Neural cell (in vitro differentiated cells): ENCODE data around the gene LPIN1. TPM values are rescaled to one million over a fixed set of nuclear protein-coding genes. Genes with fewer than 3 reads are reported as not detected.

Experiments
- H2AFZ ChIP-seq: fragments of 200-600, 300-800 bp; sonication (generic), shearing (Covaris generic); 2 replicates; pipeline ENCODE4 v1.6.0; 2014; ENCODE audit warnings: low read depth, mild to moderate bottlenecking, antibody characterized with exemption, low read length, moderate library complexity
- H3F3A ChIP-seq: fragments of 200-600 bp; shearing (Covaris generic); 2 replicates; pipeline ENCODE4 v1.6.1; 2016; ENCODE audit warnings: mild to moderate bottlenecking, moderate library complexity, mixed read lengths, antibody characterized with exemption, low read length; ENCODE audit not compliant: insufficient read depth, poor library complexity, severe bottlenecking
- H3K27ac ChIP-seq: fragments of 200-600, 300-800 bp; sonication (generic), shearing (Covaris generic); 2 replicates; pipeline ENCODE4 v1.5.1; 2014; ENCODE audit warnings: mild to moderate bottlenecking, low read length, moderate library complexity
- H3K27me3 ChIP-seq: fragments of 300-800, 200-600 bp; sonication (generic), shearing (Covaris generic); 2 replicates; pipeline ENCODE4 v1.6.0; 2014; ENCODE audit warnings: mild to moderate bottlenecking, low read depth, low read length, moderate library complexity; ENCODE audit not compliant: insufficient read depth
- H3K36me3 ChIP-seq: fragments of 300-800, 200-600 bp; sonication (generic), shearing (Covaris generic); 2 replicates; pipeline ENCODE4 v1.5.1; 2014; ENCODE audit warnings: mild to moderate bottlenecking, antibody characterized with exemption, low read length, moderate library complexity; ENCODE audit not compliant: insufficient read depth
- H3K4me2 ChIP-seq: fragments of 300-800, 200-600 bp; sonication (generic), shearing (Covaris generic); 2 replicates; pipeline ENCODE4 v1.6.0; 2014; ENCODE audit warnings: mild to moderate bottlenecking, low read length
- H3K4me3 ChIP-seq: fragments of 300-800, 200-600 bp; sonication (generic), shearing (Covaris generic); 2 replicates; pipeline ENCODE4 v1.5.1; 2014; ENCODE audit warnings: mild to moderate bottlenecking, low read length, moderate library complexity
- H3K79me2 ChIP-seq: fragments of 200-600 bp; shearing (Covaris generic); replicated peaks from 2 replicates; pipeline ENCODE4 v1.6.0; 2014; ENCODE audit warnings: mild to moderate bottlenecking, low read length, moderate library complexity; ENCODE audit not compliant: insufficient read depth
- H3K9ac ChIP-seq: fragments of 300-800, 200-600 bp; sonication (generic), shearing (Covaris generic); 2 replicates; pipeline ENCODE4 v1.6.1; 2016; ENCODE audit warnings: mild to moderate bottlenecking, low read length, mixed read lengths
- H3K9me2 ChIP-seq: fragments of 200-600 bp; shearing (Covaris generic); 2 replicates; pipeline ENCODE4 v1.6.1; 2016; ENCODE audit warnings: mild to moderate bottlenecking, low read length, mixed read lengths; ENCODE audit not compliant: insufficient read depth
- H3K9me3 ChIP-seq: fragments of 200-600, 300-800 bp; sonication (generic), shearing (Covaris generic); 2 replicates; pipeline ENCODE4 v1.6.1; 2016; ENCODE audit warnings: mild to moderate bottlenecking, mixed run types, low read length, moderate library complexity, mixed read lengths
- H4K20me1 ChIP-seq: fragments of 200-600 bp; shearing (Covaris generic); 2 replicates; pipeline ENCODE4 v1.6.1; 2016; ENCODE audit warnings: mild to moderate bottlenecking, mixed run types; ENCODE audit not compliant: insufficient read depth
- CTCF ChIP-seq: fragments of 450-650 bp; IDR thresholded peaks from 2 replicates; pipeline ENCODE4 v1.5.1; 2014; ENCODE audit warnings: antibody characterized with exemption, mild to moderate bottlenecking, moderate library complexity; ENCODE audit not compliant: poor library complexity, severe bottlenecking
- EP300 ChIP-seq: fragments of 450-650 bp; conservative IDR thresholded peaks from 2 replicates; pipeline ENCODE4 v1.6.1; 2014; ENCODE audit warnings: antibody characterized with exemption, mild to moderate bottlenecking, moderate library complexity; ENCODE audit not compliant: poor library complexity, severe bottlenecking
- EZH2 ChIP-seq: fragments of 200-600, 300-800 bp; shearing (Covaris generic), sonication (generic); IDR thresholded peaks from 2 replicates; pipeline ENCODE4 v1.6.1; 2014; ENCODE audit warnings: antibody characterized with exemption, low read length, borderline replicate concordance, mild to moderate bottlenecking; ENCODE audit not compliant: insufficient read depth, poor library complexity, severe bottlenecking
- MXI1 ChIP-seq: fragments of 450-650 bp; conservative IDR thresholded peaks from 2 replicates; pipeline ENCODE4 v1.6.1; 2014; ENCODE audit warnings: antibody characterized with exemption, mild to moderate bottlenecking; ENCODE audit not compliant: poor library complexity, severe bottlenecking
- POLR2AphosphoS5 ChIP-seq: IDR thresholded peaks from 2 replicates; pipeline ENCODE4 v1.6.1; 2012
- RAD21 ChIP-seq: fragments of 450-650 bp; conservative IDR thresholded peaks from 2 replicates; pipeline ENCODE4 v1.6.1; 2014; ENCODE audit warnings: antibody characterized with exemption, mild to moderate bottlenecking, moderate library complexity
- REST ChIP-seq: IDR thresholded peaks from 2 replicates; pipeline ENCODE4 v1.6.1; 2012; ENCODE audit warnings: borderline replicate concordance
- SMC3 ChIP-seq: fragments of 450-650 bp; conservative IDR thresholded peaks from 2 replicates; pipeline ENCODE4 v1.6.1; 2014; ENCODE audit warnings: antibody characterized with exemption, mild to moderate bottlenecking, moderate library complexity; ENCODE audit not compliant: poor library complexity
- TAF1 ChIP-seq: IDR thresholded peaks from 2 replicates; pipeline ENCODE4 v1.6.1; 2012; ENCODE audit warnings: low read depth
- polyA plus RNA-seq: library from polyadenylated mRNA; depleted of rRNA; stranded (reverse); fragments of >200 nt; gene quantifications from 2 replicates; pipeline ENCODE4 v1.2.3, GENCODE V29; 2014

The LPIN1 gene
- polyA plus RNA-seq, 1 donor from 2014 or later, result 47.5 TPM

- Histone ChIP-seq H3K27me3 (no peaks in the 10 kb centered on the region), H3K9me2 (no peaks in the 10 kb centered on the region), H4K20me1 (no peaks in the 10 kb centered on the region), H3K79me2 (no peaks in the 10 kb centered on the region), H3K36me3 (no peaks in the 10 kb centered on the region), H3K4me3 (no peak overlapping the region), H3K4me2 (no peak overlapping the region), H3K9ac (no peak overlapping the region), H3K9me3 (no peaks in the 10 kb centered on the region), H3F3A (no peaks in the 10 kb centered on the region), H2AFZ (no peak overlapping the region), H3K27ac (no peak overlapping the region)
- TF ChIP-seq TAF1 (no peak), SMC3 (no peak), MXI1 (no peak), EZH2 (no peak), CTCF (no peak), EP300 (no peak), RAD21 (no peak), REST (no peak), POLR2AphosphoS5 (no peak)
Observed at GRCh38 chr2:11872247-11872947, 126.0 kb downstream of the LPIN1 start.

- no peaks in the 10 kb centered on the region for H3K9me3 ChIP-seq
- H3K27ac ChIP-seq, result no peak overlapping the region
- no peak overlapping the region for H3K4me3 ChIP-seq
- no peak overlapping the region for H2AFZ ChIP-seq
- H3K4me2 ChIP-seq, result no peak overlapping the region
- H4K20me1 ChIP-seq, result no peaks in the 10 kb centered on the region
- no peak overlapping the region for H3K9ac ChIP-seq
- TF ChIP-seq RAD21 (no peak), EZH2 (no peak), MXI1 (no peak), SMC3 (no peak), EP300 (no peak), TAF1 (no peak), POLR2AphosphoS5 (no peak), CTCF (no peak), REST (no peak)
- no peaks in the 10 kb centered on the region for H3K79me2 ChIP-seq
- no peaks in the 10 kb centered on the region for H3K27me3 ChIP-seq
- no peaks in the 10 kb centered on the region for H3F3A ChIP-seq
- no peaks in the 10 kb centered on the region for H3K9me2 ChIP-seq
- no peaks in the 10 kb centered on the region for H3K36me3 ChIP-seq
Observed at GRCh38 chr2:11872948-11873269, 126.5 kb downstream of the LPIN1 start.
